Stimulated activated CD8-positive, alpha-beta memory T cell treated with anti-CD3 and anti-CD28 coated beads, Interleukin-12 subunit alpha, Interleukin-12 subunit beta, amount 100 ng/mL, for 24 hours (primary cell): ENCODE results near the gene NTSR1.

Experiments used
- DNase-seq: peaks from one replicate; pipeline ENCODE4 v3.0.0-alpha.2; 2020; ENCODE audit errors: extremely low read depth

Gene NTSR1

GRCh38 chr20:62770916-62771315 is 62.3 kb downstream of the NTSR1 start:
- DNase-seq: no peak

DNA sequence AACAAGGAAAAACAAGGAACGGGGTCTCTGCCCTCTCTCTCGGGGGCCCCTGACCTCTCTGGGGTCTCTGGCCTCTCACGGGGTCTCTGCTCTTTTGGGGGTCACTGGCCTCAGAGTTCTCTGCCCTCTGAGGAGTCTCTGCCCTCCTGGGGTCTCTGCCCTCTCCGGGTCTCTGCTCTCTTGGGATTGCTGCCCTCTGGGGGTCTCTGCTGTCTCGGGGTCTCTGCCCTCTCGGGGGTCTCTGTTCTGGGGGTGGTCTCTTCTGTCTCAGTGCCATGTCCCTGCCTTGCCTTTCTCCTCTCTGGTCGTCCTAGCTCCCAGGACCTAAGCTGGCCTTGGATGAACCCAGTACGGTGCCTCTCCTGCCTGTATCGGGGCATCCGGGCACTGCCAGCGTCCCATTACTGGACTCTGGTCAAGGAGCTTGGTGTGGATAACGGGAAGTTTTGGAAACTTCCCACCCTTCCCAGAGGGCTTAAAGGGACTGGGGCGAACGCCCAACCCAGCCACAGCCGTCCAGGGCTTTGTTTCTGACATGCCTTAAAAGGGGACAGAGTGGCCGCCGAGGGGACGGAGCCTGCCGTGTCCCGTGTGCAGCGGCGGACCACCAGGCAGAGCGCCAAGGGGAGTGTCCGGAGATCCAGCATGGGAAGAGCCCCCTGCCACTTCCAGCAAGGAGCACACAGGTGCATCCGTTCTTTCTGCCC is 62.9 kb downstream of the NTSR1 start:
- no peak for DNase-seq

- no peak for DNase-seq
Observed at GRCh38 chr20:62772103-62772611, 63.5 kb downstream of the NTSR1 start.

DNA sequence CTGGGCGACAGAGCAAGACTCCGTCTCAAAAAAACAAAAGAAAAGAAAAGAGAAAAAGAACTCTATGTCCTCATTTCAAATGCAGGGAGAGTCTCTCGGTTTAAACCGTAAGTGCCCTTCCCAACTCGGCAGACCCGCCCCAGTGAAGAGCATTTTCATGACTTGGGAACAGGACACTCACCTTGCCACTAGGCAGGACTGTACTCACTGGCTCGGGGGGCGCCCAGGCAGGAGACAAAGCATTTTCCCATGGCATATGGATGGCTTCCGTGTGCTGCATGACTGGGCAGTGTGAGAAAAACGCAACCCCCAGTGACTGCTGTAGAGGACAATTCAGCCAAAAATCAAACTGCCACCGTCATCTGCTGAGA is 64.0 kb downstream of the NTSR1 start:
- no peak for DNase-seq

DNA sequence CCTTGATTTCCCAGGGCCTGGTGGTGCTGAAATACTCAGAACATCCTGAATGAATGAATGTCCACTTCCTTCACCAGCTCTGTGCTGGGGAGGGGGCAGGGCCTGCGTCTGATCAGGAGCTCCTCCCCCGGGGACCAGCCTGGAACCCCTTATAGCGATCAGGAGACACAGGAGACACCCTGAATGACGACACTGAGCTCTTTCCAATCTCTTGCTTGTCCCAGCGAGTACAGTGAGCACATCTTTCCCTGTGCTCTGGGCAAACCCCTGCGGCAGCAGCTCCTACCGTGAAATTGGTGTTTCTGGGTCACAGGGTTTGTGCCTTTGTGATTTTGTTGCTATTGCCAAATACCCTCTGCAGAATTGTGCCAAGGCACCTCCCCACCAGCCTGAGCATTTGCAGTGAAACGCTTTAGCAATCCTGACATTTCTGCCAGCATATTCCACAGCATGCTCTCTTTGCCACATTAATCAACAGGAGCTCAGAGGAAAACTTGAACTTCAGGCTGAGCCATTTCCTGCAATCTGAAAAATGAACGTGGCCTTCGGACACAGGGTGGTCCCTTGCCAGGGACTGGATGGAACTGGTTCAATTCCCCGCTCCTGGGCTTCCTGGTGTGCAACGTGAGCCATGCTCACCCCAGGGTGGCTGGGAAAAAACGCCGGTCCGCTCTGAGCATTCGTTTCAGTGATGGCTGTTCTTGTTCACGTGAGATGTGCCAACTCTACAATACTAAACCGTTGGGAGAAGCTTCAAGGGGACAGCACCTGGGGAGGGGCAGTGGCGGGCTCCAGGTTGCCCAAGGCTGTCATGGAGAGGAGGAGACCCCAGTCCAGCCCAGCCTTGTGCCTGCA is 64.6 kb downstream of the NTSR1 start:
- DNase-seq: no peak

DNA sequence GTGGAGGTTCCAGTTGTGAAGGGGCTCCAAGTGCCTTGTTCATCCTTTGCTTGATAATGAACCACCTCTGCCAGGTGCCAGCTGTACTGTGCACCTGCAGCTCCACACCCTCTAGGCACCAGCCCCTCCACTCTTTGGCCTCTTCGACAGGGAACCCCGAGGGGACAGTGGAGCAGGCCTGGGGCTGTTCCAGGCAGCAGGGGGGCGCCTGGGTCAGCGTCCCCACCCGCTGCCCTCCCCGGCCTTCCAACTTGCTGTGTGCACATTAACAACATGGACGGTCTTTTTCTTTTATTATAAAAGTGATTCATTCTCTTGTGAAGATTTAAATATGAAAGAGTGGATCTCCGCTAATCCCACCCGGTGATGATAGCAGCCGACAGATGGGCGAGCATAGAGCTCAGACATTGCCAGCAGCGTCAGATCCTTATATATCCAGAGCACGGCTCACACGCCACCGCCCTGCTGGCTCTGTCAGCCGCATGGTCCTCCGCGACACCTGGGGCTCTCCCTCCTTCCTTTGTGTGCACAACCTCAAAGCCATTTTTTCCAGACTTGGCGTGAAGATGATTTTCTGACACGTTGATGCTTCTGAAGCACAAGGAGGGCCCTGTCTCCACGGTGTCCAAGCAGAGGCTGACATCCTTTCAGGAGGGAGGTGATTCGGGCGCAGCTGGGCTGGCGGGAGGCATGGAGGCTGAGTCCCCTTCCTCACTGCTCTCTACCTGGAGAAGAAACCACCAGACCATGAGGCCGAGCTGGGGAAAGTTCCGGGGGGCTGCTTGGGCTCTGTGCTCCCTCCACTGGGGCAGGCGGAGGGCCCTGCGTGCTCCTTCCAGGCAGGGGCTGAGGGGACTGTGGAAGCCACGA is 65.4 kb downstream of the NTSR1 start:
- no peak for DNase-seq

DNA sequence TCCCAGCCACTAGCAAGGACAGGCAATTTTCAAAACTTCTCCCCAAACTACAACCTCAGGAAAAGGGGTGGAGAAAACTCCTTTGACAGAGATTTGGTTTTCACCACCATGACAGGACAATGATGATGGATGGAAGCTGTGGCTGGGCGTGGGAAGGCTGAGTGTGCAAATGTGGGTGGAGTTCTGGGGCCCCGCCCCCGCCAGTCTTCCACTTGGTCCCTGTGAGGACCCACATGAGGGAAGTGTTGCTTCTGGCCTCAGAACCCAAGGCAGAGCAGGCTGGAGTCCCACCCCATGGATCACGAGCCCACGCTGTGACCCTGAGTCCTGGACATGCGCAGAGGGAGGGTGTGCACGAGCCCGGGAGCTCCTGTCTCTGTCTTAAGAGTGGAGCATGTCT is 66.1 kb downstream of the NTSR1 start:
- DNase-seq: no peak

- DNase-seq: no peak
Observed at GRCh38 chr20:62775206-62775605, 66.6 kb downstream of the NTSR1 start.

DNA sequence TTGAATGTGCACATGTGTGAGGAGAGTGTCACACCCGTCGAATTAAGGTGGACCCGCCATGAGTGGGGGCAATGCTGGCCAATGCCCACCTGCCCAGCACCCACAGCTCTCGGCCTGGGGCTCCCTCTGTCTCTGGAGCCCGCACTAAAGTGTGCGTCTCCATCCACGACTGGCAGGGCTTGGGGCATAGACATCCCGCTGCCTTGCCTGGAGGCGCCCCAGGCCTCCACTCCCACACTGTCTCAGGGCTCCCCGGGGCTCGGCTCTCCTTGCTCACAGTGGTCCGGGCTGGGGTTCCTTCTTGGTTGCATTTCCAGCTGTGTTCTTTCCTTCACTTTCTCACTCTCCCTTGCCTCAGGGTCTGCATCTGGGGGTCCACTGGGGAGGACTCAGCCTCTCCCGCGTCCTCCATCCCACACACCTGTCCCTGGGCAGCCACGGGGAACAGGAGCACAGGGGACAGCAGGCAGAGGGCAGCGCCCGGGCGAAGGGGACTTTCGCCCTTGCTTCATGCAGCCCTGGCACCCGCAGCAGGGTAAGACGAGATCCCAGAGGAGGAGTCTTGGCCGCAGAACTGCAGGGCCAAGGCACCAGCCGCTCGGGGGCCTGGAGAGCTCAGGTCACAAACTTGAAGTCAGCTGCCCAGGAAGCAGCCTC is 67.5 kb downstream of the NTSR1 start:
- DNase-seq: no peak

DNA sequence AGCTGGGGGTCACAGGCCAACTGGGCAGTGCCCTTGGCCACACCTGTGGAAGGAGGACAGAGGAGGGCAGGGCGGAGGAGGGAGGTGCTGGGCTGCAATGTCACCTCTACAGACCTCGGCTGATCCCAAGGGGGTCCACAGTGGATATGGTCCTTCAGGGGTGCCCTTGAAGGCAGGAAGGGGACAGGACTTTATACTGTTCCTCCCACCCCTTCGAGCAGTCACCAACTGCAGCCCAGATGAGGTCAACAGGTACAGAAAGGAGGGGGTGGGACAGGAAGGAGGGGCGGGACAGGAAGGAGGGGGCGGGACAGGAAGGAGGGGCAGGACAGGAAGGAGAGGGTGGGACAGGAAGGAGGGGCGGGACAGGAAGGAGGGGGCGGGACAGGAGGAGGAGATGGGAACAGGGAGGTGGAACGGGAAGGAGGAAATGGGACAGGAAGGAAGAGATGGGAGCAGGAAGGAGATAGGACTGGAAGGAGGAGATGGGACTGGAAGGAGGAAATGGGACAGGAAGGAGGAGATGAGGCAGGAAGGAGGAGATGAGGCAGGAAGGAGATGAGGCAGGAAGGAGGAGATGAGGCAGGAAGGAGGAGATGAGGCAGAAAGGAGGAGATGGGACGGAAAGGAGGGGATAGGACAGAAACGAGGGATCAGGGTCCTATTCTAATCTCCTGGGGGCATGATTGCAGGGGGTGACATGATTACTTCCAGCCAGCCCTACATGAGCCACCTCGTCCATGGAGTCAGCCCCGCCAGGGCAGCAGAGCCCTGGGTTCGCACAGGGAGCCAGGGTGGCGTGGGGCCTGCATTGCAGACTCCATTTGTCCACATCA is 68.3 kb downstream of the NTSR1 start:
- no peak for DNase-seq

GRCh38 chr20:62777528-62777830 is 68.8 kb downstream of the NTSR1 start:
- DNase-seq: no peak

DNA sequence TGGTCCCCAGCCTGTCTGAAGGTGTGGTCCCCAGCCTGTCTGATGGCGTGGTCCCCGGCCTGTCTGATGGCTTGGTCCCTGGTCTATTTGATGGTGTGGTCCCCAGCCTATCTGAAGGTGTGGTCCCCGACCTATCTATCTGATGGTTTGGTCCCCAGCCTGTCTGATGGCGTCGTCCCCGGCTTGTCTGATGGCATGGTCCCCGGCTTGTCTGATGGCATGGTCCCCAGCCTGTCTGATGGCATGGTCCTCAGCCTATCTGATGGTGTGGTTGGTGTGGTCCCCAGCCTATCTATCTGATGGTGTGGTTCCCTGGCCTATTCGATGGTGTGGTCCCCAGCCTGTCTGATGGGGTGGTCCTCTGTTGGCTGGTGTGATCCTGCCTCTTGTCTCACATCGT is 69.4 kb downstream of the NTSR1 start:
- no peak for DNase-seq

DNA sequence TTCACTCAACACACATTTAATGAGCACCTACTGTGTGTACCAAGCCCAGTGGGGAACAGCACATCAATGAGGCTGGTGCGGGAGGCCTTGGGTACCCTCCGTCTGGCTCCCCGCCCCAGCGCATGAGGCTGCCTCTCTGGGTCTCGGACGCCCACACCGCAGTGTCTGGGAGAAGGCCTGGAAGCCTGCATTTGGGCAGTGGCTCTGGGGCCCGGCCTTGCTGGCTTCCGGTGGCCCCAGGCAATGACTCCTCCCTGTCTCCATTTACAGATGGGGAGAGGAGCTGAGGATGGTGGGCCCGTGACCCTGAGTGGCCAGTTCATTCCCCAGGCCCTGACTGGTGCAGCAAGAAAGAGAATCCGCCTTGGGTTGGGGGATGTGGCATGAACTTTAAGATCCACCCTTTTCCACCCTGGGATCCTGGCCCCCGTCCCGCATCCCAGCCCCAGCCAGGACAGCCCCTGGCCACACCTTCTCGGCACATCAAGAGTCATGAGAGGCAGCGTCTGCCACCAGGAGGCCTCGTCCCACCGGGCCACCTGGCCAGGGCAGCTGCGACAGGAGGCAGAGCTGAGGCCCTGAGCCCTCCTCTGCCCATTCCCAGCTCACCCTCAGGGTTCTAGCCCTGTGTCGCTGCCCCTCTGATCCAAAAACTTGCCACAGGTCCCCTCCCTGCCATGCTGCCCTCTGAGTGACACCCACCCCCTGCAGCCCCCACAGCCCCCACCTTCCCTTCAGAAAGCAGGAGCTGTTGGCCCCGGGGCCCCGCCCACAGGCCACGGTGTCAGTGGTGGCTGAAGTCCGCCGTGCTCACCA is 70.2 kb downstream of the NTSR1 start:
- DNase-seq: no peak

DNA sequence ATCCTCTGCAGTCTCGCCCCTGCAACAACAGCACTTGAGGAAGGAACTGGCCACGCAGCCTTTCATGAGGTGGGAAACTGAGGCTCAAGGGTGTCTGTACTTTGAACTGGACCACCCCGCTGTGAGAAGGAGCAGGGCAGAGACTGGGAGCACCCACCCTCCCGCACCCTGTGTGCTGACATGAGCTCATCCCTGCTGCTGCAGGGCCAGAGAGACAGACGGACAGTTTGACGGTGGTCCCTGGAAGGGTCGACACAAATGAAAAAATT is 70.7 kb downstream of the NTSR1 start:
- no peak for DNase-seq

GRCh38 chr20:62780204-62780603 is 71.6 kb downstream of the NTSR1 start:
- no peak for DNase-seq

- DNase-seq: no peak
Observed at GRCh38 chr20:62780696-62781095, 72.1 kb downstream of the NTSR1 start.

- DNase-seq: no peak
Observed at GRCh38 chr20:62782149-62782892, 73.7 kb downstream of the NTSR1 start.

GRCh38 chr20:62782893-62783278 is 74.2 kb downstream of the NTSR1 start:
- no peak for DNase-seq

DNA sequence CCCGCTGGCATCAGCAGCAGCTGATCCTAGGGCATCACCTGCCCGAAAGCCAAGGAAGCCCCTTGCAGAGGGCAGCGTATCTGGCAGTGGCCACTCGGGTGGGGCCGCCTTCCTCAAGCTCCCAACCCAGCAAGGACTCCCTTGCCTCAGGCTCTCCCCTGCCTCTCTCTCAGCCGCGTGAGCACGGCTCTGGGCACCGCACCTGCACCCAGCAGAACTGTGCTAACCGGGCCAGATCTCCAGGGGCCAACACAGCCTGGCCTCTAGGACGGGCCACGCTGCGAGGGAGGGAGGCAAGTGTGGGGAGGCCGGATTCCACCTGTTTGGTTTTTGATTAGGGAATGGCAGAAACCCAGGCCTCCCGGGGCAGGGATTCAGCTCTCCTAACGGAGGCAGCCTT is 75.9 kb downstream of the NTSR1 start:
- DNase-seq: no peak

- DNase-seq: no peak
Observed at GRCh38 chr20:62785393-62785792, 76.8 kb downstream of the NTSR1 start.
